HG03060 (cell line): Measurements from ENCODE around the gene UBL3.

Experiments
- ATAC-seq: cut with Tn5 transposase; IDR thresholded peaks from one replicate; pipeline ENCODE4 v1.9.1; 2021; ENCODE audit warnings: low read depth, moderate number of reproducible peaks; ENCODE audit not compliant: unreplicated experiment

Gene UBL3

DNA sequence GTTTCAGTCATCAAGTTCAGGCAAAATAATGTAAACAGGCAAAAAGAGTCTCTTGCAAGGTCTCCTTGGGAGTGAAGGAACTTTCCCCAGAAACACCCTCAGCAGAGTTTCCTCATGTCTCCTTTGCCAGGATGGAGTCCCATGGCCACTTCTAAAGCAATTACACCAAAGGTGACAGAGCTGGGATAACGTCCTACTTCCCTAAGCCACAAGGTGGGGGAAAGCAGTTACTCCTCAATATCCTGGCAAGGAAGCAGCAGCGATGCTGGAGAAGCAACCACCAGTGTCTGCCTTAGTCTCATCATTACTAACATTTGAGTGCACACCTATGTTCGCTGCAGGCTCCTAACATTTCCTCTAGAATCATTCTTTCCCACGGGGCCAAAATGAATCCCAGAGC lies 88.6 kb downstream of the UBL3 start:
- ATAC-seq, result no peak

DNA sequence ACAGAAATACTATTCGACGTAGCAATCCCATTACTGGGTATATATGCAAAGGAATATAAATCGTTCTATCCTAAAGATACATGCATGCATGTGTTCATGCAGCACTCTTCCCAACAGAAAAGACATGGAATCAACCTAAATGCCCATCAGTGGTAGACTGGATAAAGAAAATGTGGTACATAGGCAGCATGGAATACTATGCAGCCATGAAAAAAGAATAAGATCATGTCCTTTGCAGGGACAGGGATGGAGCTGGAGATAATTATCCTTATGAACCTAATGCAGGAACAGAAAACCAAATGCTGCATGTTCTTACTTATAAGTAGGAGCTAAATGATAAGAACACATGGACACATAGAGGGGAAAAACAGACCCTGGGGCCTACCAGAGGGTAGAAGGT lies 89.3 kb downstream of the UBL3 start:
- ATAC-seq, result no peak

- no peak for ATAC-seq
These were observed 89.9 kb downstream of the UBL3 start for GRCh38 chr13:29760544-29760943.

DNA sequence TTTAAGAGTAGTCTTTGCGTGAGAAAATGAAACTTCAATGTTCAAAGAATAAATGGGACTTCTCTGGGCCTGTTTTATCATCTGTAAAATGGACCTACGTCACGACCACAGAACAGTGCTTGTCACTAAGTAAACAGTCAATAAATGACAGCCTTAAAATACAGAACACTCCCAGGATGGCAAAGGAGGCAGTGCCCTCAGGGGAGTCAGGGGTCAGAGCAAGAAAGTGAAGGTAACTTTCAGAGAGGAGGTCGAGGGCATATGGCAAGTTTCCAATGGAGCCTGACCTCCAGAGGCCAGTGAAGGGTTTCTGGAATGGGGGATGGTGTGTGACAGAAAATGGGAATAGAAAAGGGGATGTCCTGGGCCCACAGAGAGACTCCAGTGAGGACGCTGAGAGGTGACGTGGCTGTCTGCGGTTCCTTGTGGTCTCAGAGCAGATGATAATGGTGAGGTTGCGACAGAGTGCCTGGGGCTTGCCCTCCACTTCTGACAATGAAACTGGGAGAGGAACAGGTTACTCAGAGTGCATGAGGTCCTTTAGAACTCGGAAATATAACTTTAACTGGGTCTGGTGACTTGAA lies 91.8 kb downstream of the UBL3 start:
- peak; percentile 88 for ATAC-seq

DNA sequence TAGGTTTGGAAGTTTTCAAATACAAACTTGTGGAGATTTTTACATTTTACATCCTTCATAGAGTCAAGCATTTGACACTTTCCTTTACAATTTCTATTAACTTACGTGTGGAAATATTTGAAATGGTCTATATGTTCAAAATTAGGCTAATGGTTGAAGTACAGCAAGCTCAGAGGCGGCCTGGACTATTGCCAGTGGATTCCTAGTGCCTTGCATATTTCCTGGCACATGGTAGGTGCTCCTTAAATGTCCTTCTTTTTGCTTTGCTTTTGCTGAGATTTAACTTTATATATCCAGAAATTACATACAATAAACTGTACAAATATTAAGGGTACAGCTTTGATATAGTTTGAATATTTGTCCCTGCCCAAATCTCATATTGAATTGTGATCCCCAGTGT lies 93.9 kb downstream of the UBL3 start:
- ATAC-seq, result no peak

GRCh38 chr13:29754473-29754806 lies 96.0 kb downstream of the UBL3 start:
- ATAC-seq, result no peak

DNA sequence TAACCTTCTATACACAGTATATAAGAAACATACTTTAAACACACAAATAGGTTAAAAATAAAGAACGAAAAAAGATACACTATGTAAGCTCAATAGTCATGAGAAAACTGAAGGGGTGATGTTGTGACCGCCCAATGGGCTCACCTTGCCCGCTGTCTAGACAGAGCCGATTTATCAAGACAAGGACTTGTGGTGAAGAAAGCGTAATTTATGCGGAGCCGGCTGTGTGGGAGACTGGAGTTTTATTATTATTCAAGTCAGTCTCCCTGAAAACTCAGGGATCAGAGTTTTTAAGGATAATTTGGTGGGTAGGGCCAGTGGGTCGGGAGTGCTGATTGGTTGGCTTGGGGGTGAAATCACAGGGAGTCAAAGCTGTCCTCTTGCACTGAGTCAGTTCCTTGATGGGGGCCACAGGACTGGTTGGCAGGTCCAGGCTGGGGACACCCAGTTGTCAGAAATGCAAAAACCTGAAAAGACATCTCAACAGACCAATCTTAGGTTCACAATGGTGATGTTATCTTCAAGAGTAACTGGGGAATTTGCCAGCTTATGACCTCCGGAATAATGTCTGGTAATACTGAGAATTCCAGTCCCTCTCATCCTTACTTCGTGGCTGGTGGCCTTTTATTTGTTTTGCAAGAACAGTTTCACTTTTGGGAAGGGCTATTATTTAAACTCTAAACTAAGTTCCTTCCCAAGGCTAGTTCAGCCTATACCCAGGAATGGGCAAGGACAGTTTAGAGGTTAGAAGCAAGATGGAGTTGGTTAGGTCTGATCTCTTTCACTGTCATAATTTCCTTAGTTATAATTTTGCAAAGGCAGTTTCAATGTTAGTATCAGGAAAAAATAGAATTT lies 96.6 kb downstream of the UBL3 start:
- ATAC-seq, result no peak

DNA sequence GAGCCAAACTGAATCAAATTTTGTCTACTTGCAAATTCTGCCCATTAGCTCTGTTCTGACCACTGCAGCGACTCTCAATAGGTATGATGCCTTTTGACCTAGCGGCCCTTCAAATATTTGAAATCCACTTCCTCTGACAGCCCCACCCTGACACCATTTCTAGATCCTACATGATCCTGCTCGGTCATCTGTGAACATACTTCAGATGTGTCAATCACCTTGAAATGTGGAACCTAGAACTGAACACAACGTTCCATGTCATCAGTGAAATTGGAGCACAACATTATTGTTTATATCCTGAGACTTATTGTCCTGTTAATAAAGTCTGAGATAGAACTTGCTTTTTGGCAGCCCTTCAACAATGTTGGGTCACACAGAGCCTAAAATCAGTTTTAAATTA lies 98.2 kb downstream of the UBL3 start:
- no peak for ATAC-seq

GRCh38 chr13:29750183-29750530 lies 100.3 kb downstream of the UBL3 start:
- no peak for ATAC-seq

DNA sequence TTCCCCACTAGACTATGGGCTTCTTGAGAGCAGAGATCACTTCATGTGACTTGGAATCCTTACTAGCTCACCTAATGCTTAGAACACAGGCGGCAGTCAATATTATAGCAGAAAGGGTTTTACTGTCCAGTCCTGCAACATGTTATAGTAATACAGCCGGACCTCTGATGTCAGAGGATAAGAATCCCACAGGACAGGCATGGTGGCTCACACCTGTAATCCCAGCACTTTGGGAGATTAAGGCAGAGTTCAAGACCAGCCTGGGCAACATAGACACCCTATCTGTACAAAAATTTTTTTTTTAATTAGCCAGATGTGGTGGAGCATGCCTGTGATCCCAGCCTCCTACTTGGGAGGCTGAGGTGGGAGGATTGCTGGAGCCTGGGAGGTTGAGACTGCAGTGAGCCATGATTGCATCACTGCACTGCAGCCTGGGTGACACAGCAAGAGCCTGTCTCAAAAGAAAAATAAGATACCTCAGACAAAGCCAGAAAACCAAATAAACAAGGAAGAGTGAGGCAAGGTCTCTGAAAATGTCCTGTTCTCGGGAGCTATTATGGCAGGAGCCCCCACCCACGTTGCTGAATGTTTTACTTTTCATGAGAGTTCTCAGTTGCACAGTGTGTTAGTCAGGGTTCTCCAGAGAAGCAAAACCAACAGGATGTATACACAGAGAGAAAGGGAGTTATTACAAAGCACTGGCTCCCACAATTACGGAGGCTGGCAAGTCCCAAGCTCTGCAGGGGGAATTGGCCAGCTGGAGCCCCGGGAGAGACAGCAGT lies 100.8 kb downstream of the UBL3 start:
- no peak for ATAC-seq

DNA sequence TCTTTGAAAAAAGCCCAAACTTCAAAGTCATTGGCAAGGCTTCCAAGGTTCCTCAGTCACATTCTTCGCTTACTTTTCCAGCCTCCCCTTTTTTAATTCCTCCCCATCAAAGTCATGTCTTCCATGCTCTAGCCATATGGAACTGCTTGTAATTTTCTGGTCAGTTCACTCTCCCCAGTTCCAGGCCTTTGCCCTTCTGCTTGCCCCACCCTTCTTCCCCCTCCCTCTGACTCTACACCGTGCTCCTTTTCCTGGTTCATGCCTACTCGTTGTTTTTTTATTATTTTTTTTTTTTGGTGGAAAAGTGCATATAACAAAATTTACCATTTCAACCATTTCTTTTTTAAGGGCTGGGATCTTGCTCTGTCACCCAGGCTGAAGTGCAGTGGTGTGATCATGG lies 102.3 kb downstream of the UBL3 start:
- no peak for ATAC-seq

DNA sequence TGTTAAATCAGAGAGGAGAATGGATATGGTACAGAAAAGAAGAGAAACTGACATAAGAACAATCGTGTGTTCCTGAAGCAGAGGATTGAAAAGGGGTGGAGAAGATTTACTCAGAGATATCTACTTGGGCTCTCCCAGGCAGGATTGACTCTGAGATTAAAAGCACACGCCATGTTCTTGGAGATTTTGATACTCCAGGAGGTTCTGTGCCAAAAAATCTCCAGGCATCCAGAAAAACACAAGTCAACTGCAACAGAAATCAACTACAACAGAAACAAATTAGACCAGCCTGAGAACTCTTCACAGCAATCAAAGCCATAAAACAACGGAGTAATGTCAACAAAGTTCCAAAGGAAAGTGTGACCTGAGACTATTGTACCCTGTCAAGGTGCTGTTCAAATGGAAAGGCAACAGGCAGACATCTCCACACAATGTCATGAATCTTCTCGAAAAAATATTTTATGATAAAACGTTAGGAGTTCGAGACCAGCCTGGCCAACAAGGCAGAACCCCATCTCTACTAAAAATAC lies 104.2 kb downstream of the UBL3 start:
- no peak for ATAC-seq

GRCh38 chr13:29745704-29746103 lies 104.7 kb downstream of the UBL3 start:
- ATAC-seq, result no peak

DNA sequence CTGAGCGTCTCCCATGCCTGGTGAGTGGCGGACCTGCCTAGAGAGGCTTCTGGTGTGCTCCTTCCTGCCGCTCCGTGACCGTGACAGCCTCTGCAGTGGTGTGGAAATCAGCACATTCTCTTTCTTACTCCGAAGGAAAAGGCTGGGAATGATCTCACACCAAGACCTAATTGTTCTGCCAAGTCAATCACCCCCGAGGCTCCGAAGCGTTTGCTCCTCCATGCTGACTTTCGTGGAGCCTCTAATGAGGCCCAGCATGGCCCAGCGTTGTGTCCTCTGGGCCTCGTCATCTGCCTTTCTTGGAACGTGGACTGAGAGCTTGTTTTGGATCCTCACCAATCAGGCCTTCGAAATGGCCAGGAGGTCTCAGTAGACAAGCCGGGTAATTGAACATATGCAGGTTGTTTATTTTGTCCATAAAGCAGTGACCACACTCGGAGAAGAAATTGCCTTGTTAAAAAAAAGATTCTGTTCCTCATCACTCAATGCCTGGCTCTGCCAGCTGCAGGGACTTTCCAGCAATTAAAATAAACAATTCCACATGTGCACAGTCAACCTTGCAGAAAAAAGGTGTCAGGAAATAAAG lies 107.1 kb downstream of the UBL3 start:
- ATAC-seq, result no peak

GRCh38 chr13:29740961-29741360 lies 109.5 kb downstream of the UBL3 start:
- no peak for ATAC-seq

DNA sequence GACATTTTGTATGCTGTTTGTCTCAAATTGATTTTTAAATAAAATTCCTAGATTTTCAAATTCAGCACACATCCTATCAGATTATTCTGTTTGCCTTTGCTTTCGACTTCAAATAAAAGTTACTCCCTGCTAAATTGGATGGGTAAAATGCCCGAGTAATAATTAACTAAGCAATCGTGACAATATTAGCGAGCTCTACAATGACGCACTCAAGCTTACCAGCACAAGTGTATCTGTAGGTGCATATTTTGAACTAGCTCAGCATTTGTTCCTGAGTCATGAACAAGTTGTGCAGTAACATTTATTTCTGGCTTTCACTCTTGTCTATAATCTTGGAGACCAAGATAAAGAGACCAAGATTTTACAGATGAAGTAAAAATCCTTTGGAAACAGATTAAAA lies 113.4 kb downstream of the UBL3 start:
- ATAC-seq, result no peak

- ATAC-seq, result no peak
These were observed 117.2 kb downstream of the UBL3 start for GRCh38 chr13:29733147-29733611.

- ATAC-seq, result no peak
These were observed 120.2 kb downstream of the UBL3 start for GRCh38 chr13:29730253-29730652.

DNA sequence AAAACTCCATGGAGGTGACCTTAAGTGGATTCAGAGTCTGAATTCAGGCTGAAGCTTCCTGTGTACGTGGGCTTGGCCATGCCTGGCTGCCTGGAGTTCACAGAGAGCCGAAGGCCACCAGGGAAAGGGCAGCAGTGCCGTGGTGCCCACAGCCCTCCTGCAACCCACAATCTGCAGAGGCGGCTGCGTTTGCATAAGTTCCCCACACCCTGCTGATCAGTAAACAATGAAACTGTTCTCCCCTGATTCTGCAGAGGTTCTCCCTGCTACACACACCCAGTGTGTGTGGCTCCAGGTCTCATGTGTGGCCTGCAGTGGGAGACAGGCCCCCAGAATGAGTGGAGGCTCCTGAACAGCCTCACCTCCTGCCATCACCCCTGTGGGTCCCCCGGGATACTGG lies 128.0 kb downstream of the UBL3 start:
- no peak for ATAC-seq

DNA sequence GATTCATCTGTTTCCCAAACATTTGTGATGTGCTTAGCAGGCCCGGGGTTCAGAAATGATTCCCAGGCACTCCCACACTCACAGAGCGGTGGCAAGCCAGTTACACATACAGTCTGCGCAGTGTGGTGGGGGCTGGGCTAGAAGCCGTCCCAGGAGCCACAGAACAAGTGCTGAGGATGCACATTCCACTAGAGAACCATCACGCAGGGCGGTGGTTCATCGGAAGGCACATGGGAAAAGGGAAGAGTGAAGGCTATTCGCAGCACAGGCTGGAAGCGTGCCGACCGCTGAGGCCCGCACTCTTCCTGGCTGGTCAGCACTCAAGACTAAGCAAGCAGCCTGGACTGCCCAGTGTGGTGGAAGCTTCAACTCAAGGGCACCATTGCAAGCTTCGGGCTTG lies 128.7 kb downstream of the UBL3 start:
- ATAC-seq, result no peak

DNA sequence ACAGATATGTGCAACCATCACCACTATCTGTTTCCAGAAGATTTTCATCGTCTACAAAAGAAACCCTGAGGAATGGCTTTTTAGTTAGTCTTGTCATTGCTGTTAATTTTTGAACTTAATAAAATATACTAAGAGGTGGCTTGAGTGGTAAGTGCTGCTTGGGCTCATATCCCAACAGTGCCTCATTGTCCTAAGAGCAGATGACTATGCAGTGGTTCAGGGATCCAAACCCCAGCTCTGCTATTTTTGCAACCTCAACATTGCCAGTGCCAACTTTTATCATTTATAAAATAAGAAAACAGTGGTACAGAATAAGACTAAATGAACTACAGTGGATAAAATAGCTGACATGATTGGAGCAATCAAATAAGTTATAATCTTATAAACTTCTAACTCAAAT lies 131.7 kb downstream of the UBL3 start:
- no peak for ATAC-seq
